Osteocyte (in vitro differentiated cells): ENCODE data around the gene TNS3. TPM values are rescaled to one million over a fixed set of nuclear protein-coding genes. Genes with fewer than 3 reads are reported as not detected.

Experiments
- DNase-seq: peaks from one replicate; pipeline ENCODE4 v3.0.0; 2021; ENCODE audit warnings: mixed read lengths; ENCODE audit not compliant: unreplicated experiment; ENCODE audit errors: extremely low spot score
- H3K27ac Mint-ChIP-seq: one replicate; pipeline ENCODE4 v1.8.0; 2021; ENCODE audit warnings: mild to moderate bottlenecking, mixed read lengths; ENCODE audit not compliant: unreplicated experiment
- H3K27me3 Mint-ChIP-seq: one replicate; pipeline ENCODE4 v1.8.0; 2021; ENCODE audit warnings: mixed read lengths; ENCODE audit not compliant: unreplicated experiment
- H3K36me3 Mint-ChIP-seq: one replicate; pipeline ENCODE4 v1.8.0; 2021; ENCODE audit warnings: mixed read lengths; ENCODE audit not compliant: unreplicated experiment
- H3K4me1 Mint-ChIP-seq: one replicate; pipeline ENCODE4 v1.8.0; 2021; ENCODE audit warnings: mixed read lengths; ENCODE audit not compliant: unreplicated experiment
- H3K4me3 Mint-ChIP-seq: one replicate; pipeline ENCODE4 v1.8.0; 2021; ENCODE audit warnings: mild to moderate bottlenecking, moderate library complexity, mixed read lengths; ENCODE audit not compliant: unreplicated experiment
- H3K9me3 Mint-ChIP-seq: one replicate; pipeline ENCODE4 v1.8.0; 2021; ENCODE audit warnings: mixed read lengths; ENCODE audit not compliant: unreplicated experiment
- total RNA-seq: library from RNA; stranded (reverse); gene quantifications from 2 replicates; pipeline ENCODE4 v1.2.1, GENCODE V29; 2021
- TF ChIP-seq, protein P1 (sequence below): fragments of 200-600 bp; sonication (generic); IDR thresholded peaks from 2 replicates; pipeline ENCODE4 v1.5.0; 2021; ENCODE audit warnings: antibody characterized with exemption, mild to moderate bottlenecking, moderate library complexity

TNS3 gene
- total RNA-seq, 1 donor from 2014 or later, result 93.8 TPM

DNA sequence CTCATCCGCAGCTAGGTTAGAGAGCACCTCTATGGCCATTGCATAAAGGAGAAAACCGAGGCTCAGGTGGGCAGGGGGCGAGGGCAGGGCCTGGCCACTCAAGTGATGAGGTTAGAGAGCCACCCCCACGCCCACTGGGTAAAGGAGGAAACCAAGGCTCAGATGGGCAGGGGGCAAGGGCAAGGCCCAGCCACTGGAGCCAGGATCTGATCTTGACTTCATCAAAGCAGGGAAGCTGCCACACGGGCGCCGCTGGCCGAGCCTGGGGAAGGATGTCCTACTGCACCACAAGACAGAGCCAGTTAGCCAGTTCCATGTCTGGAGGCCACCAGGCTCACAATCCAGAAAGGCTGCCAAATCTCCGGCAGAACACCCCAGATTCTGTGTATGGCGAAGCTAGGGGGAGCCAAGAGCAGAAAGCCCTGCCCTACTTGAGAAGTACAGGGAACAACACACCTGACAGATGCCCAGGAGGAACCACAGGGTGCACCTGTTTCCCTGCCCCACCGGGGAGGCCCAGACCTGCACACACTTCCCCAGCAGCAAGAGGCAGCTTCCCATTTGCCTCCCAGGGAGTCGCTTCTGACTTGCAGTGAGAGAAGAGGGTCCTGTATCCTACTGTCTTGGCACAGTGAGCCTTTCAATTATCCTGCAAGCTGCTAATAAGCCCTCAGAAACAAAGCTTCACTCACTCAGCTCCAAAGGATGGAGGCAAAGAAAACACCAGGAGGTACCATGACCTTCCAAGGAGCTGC lies 101.9 kb downstream of the TNS3 start:
- no peaks in the 10 kb centered on the region for H3K36me3 Mint-ChIP-seq
- H3K4me1 Mint-ChIP-seq, result peaks cover 74% of the 10 kb centered on the region
- peak overlapping the region; percentile 10 for H3K27ac Mint-ChIP-seq
- H3K9me3 Mint-ChIP-seq, result no peaks in the 10 kb centered on the region
- H3K27me3 Mint-ChIP-seq, result no peaks in the 10 kb centered on the region
- H3K4me3 Mint-ChIP-seq, result no peak overlapping the region
- TF ChIP-seq, protein P1, sequence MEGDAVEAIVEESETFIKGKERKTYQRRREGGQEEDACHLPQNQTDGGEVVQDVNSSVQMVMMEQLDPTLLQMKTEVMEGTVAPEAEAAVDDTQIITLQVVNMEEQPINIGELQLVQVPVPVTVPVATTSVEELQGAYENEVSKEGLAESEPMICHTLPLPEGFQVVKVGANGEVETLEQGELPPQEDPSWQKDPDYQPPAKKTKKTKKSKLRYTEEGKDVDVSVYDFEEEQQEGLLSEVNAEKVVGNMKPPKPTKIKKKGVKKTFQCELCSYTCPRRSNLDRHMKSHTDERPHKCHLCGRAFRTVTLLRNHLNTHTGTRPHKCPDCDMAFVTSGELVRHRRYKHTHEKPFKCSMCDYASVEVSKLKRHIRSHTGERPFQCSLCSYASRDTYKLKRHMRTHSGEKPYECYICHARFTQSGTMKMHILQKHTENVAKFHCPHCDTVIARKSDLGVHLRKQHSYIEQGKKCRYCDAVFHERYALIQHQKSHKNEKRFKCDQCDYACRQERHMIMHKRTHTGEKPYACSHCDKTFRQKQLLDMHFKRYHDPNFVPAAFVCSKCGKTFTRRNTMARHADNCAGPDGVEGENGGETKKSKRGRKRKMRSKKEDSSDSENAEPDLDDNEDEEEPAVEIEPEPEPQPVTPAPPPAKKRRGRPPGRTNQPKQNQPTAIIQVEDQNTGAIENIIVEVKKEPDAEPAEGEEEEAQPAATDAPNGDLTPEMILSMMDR, result no peak
- DNase-seq, result no peak

DNA sequence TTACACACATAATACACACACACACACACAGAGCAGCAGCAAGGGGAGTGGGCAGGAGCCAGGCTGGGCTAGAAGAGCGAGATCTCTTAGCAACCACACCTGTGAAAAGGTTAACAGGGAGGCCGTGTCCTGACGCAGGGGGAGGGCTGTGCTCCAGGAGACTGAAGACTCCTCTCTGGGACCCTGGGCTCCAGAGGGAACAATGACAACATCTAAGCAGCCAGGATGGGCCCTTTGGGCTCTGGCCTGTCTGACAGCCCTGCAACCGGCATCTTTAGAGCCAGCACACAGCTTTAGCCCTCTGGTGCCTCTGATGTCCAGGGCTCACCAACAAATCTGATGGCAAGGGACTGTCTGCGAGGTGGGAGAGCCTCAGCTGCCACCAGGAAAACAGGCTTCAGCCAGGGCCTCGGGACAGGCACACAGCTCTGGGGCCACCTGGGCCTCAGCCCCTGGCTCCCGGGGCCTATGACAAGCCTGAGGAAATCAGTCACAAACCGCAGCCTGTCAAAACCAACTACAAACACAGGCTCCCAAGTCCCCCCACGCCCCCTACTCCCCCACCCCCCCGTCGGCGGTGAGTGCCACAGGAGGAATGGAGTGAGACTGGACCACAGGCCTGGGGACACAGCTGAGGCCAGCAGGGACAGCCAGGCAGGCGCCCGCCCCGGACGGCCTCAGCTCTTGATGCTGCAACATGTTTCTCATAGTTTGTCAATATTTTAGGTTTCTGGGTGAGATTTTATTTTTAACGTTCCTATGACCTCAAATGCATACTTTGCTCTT lies 102.8 kb downstream of the TNS3 start:
- DNase-seq, result no peak
- peaks cover 68% of the 10 kb centered on the region for H3K4me1 Mint-ChIP-seq
- no peak overlapping the region for H3K27ac Mint-ChIP-seq
- TF ChIP-seq, protein P1, result no peak
- H3K36me3 Mint-ChIP-seq, result no peaks in the 10 kb centered on the region
- H3K27me3 Mint-ChIP-seq, result no peaks in the 10 kb centered on the region
- H3K4me3 Mint-ChIP-seq, result no peak overlapping the region
- H3K9me3 Mint-ChIP-seq, result no peaks in the 10 kb centered on the region

DNA sequence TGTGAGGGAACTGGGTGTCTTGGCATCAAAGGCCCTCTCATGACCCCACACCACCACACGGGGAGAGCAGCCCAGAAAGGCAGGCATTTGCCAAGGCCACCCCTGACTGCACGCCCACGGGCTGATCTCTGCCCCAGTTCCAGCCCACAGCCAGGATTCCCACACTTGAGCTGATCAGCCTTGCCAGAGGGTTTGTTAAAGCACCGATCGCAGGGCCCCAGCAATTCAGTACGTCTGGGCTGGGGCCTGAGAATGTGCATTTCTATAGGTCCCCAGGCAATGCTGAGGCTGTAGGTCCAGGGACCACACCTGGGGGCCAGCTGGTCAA lies 103.9 kb downstream of the TNS3 start:
- Mint-ChIP-seq H3K4me1 (peaks cover 59% of the 10 kb centered on the region), H3K27ac (peak overlapping the region; percentile 15), H3K36me3 (no peaks in the 10 kb centered on the region), H3K9me3 (no peaks in the 10 kb centered on the region), H3K4me3 (no peak overlapping the region), H3K27me3 (no peaks in the 10 kb centered on the region)
- TF ChIP-seq, protein P1, result no peak
- no peak for DNase-seq

DNA sequence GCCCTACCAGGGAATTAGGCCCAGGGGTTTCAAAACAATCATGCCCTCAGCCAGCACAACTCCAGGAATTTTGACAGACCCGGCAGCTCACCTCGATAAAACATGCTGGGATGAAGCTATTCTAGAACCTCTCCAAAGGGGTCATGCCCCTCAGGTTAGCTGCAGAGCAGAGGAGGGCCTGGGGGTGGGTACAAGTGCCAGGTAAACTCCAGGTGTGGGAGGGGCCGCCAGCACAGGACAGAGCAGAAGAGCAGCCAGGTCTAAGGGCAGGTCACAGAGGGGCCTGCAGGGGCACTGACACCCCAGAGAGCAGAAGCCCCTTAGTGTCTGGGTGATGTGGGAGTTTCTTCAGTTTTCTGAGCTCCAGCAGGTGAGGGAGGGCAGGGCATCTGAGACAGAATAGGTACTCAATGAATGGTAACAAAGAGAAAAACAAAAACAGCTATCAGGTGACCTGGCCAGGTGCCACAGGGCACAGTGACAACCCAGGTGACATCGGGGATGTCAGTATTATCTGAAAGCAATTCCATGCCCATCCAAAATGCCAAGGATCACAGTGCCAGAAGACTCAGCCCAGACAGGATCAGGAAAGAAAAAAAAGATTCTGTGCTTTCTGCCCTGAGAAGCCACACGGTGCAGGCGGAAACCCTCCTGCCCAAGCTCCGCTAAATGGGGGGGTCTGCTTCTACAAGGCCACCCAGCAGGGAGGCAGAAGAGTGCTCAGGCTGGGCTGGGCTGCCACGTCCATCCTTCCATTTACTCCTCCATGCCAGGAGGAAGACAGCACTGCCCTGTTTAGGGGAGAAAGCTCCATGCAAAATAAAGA lies 104.5 kb downstream of the TNS3 start:
- no peak overlapping the region for H3K4me3 Mint-ChIP-seq
- H3K36me3 Mint-ChIP-seq, result no peaks in the 10 kb centered on the region
- no peaks in the 10 kb centered on the region for H3K27me3 Mint-ChIP-seq
- H3K4me1 Mint-ChIP-seq, result peaks cover 54% of the 10 kb centered on the region
- TF ChIP-seq, protein P1, result no peak
- no peaks in the 10 kb centered on the region for H3K9me3 Mint-ChIP-seq
- no peak for DNase-seq
- no peak overlapping the region for H3K27ac Mint-ChIP-seq

DNA sequence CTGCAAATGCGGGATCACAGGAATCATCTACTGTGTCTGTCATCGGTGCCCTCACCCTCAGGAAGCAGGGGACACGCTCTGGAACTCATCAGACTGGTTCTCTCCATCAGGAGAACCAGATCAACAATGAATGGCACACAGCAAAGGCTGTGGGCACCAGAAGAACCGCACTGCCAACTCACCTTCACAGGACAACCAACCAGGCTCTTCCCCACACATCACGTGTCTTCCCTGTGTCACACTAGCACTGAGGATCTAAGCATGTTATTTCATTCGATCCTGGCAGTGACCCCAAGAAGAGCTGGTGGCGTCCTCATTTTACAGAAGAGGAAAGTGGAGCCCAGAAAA lies 106.1 kb downstream of the TNS3 start:
- Mint-ChIP-seq H3K36me3 (no peaks in the 10 kb centered on the region), H3K27me3 (no peaks in the 10 kb centered on the region), H3K4me3 (no peak overlapping the region), H3K27ac (peak overlapping the region; percentile 58), H3K9me3 (no peaks in the 10 kb centered on the region), H3K4me1 (peaks cover 48% of the 10 kb centered on the region)
- no peak for DNase-seq
- TF ChIP-seq, protein P1, result no peak
